Medulla oblongata (tissue), 1 donor: ENCODE measurements around the gene MRPL23.
"Not testable (repeated sequence)": the region's sequence is repeated elsewhere in the genome, so short reads cannot be mapped to it uniquely, and the experiment has no call there.

ENCODE experiments used
- DNase-seq: peaks from one replicate; pipeline ENCODE4 v3.0.0-alpha.2; 2015; ENCODE audit errors: extremely low spot score

MRPL23 gene

GRCh38 chr11:1933416-1934334 lies 13.5 kb upstream of the MRPL23 start:
- no peak for DNase-seq

- no peak for DNase-seq
Measured at GRCh38 chr11:1934335-1935155, 12.6 kb upstream of the MRPL23 start.

DNA sequence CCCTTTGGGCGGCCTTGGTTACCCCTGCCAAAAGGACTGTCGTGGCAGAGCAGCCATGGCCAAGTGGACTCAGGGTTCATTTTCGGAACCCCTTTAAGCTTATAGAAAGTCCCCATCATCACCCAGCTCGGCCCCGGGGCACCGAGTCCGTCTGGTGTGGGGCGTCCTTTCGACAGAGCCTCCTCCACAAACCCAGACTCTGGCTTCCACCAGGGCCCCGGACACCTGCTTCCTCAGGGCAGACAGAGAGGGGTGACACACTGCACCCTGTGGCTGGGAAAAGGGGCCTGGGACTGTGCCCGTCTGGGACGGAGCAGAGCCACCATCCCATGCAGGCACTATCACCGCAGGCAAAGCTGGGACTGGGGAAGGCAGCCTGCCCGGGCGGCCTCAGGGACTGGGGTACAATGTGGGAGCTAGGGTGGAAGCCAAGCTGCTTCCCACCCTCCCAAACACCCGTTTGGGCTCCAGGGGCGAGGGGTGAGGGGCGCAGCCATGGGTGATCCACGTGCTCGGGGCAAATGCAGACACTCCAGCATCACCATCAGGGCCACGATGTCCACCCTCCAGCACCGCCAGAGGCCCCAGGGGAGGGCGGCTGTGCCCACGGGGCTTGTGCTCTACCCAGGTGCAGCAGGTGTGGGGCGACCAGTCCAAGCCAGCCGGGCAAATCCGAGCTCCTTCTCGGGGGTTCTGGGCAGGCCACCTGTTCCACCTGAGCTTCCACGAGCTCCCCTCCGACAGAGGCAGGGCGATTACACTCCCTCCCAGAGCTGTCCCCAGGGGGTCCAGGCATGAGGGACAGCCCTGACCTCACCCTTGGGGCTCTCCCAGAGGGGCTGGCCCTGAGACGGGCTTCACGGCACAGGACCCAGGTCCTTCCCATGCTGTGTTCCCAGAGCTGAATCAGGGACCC lies 11.7 kb upstream of the MRPL23 start:
- DNase-seq = no peak

DNA sequence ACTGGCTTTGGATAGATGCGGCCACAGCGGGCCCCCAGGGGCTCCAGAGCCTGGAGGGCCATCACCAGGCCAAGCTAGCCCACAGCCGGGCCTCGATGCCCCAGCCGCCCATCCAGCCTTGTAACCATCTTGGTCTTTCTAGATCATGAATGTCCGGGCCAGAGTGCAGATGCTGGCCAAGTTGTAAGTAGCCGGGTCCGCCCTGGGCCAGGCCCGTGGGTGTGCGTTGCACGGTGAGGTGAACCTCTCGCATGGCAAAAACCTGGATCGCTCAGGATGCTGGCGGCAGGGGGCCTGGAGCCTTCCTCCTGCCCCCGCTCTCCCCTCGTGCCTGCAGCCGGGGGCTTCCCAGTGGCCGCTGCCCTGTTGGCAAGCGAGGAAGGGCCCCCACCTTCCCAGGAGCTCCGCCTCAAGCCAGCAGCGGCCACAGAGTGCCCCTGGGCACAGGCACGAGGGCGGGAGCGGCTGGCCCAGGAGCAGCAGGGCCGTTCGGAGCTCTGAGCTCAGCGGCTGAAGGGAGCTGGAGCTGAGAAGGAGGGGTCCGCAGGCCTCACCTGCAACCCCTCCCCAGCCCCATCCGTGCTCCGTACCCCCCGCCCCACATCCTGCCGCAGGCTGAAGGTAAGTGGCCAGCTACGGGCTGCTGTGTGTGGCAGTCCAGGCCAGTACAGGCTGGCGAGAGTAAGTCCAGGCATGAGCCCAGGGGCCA lies 10.9 kb upstream of the MRPL23 start:
- DNase-seq = no peak

- DNase-seq = no peak
Measured at GRCh38 chr11:1936781-1937615, 10.1 kb upstream of the MRPL23 start.

DNA sequence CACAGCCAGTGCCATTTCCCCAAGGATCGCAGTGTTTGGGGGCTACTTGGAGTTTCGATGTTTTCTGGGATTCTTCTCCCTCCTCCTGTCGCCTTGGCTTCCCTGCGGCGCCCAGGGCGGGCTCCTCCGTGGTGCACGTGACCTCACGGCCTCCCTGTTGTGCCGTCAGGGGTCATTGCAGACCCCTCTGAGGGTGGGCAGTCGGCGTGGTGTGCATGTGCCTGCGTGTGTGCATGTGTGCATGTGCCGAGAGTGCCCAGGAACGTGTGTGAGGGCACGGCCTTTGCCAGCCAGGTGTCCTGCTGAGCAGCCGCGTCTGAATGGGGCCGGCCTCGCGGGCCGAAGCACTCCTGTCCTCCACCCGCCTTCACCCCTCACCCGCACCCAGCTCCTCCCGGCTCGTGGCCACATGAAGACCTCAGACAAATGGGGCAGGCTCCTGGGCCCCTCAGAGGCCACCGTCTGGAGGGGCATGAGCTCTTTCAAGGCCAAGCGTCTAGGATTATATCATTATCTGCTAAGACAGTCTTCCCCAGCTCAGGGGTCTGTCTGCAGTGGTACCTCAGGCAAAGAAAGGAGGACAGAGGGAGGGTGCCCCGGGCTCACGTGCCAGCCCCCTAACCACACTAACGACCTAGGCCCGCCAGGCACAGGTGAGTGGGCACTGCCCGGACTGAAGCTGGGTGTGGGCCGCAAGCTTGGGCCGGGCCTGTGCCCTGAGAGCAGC lies 9.4 kb upstream of the MRPL23 start:
- DNase-seq = no peak

DNA sequence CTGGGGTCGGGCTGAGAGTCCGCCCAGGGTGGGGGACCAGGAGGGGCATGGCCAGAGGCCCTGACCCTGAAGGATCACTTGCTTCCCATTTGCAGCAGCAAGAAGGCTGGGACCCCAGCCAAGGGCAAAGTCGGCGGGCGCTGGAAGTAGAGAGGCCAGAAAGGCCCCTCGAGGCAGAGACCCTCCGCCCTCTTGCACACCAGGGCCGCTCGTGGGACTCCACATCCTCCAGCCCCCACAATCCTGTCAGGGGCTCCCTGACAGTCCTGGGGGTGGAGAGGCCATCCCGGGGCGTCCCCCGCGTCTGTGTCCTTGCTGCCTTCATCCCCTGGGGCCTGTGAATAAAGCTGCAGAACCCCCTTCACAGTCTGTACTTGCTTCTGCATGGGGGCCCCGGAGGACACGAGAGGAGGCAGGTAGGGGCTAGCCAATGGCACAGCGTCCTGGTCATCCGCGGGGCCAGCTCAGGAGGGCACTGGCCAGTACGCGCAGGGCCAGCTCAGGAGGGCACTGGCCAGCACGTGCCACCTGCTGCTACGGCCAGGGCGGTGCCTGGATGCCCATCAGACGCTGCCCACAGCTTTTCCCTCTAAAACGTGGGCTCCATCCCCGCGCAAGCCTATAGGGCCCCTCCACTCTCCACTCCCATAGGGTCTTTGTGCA lies 8.7 kb upstream of the MRPL23 start:
- DNase-seq = no peak

- no peak for DNase-seq
Measured at GRCh38 chr11:1939006-1939625, 8.0 kb upstream of the MRPL23 start.

DNA sequence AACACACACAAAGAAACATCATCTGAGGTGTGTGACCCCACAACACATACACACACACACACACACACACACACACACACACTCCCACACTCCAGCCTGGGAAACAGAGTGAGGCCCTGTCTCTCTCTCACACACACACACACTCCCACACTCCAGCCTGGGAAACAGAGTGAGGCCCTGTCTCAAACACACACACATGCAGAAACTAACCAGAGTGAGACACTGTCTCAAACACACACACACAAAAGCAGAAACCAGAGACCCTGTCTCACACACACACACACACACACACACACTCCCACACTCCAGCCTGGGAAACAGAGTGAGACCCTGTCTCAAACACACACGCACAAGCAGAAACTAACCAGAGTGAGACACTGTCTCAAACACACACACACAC lies 7.3 kb upstream of the MRPL23 start:
- not testable (repeated sequence) for DNase-seq

- DNase-seq = no peak
Measured at GRCh38 chr11:1942558-1943260, 4.4 kb upstream of the MRPL23 start.

- no peak for DNase-seq
Measured at GRCh38 chr11:1943576-1943975, 3.6 kb upstream of the MRPL23 start.

GRCh38 chr11:1943977-1944376 lies 3.2 kb upstream of the MRPL23 start:
- no peak for DNase-seq

DNA sequence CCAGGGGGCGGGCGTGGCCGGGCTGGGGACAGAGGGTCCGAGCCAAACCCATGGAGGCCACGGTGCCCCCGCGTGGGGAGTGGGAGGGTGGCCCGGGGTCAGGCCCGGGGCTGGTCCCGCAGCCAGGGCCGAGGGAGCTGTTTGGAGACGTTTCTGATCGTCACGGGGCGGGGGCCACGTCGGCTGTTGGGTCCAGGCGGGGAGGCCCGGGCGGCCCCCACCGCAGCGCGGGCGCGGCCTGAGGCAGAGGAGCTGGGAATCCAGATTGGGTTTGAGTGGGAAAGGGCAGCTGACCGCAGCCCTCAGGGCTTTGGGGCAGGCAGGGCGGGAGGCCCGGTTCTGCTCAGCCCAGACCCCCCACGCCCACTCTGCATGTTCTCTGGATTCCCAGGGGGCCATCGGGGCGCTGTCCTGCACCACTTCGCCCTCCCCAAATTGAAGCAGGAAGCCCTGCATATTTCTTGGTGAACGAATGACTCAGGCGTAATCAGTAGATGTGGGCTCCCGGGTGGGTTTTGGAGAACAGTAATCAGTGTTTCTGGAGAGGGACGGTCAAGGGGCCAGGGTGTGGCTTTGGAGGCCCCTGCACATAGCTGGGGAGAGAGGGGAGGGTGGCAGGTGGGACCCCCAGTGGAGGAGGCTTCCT lies 583 bp downstream of the MRPL23 start:
- DNase-seq = no peak

- no peak for DNase-seq
Measured at GRCh38 chr11:1948389-1948788, 1.3 kb downstream of the MRPL23 start.

DNA sequence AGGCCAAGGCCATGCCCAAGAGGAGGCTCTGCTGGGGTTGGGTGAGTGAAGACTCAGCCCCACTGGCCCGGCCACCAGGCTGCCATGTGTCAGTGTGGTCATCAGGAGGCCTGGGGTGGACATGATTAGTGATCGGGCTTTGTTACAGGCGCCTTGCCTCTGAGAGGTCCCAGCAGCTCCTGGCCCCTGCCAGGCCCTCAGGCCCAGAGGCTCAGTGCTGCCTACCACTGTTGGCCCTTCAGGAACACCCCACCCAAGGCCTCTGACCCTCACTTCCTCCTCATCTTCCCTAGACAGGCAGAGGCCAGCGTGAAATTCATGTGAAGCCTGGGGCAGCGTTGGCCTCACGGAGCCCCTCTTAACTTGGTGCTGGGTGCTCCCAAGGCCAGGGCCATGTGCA lies 2.2 kb downstream of the MRPL23 start:
- no peak for DNase-seq

GRCh38 chr11:1949922-1950321 lies 2.8 kb downstream of the MRPL23 start:
- DNase-seq = no peak

GRCh38 chr11:1952806-1953482 lies 5.8 kb downstream of the MRPL23 start:
- DNase-seq = no peak
